Astrocyte of the cerebellum (primary cell): Measurements from ENCODE around the gene ERFL.

Experiments used
- DNase-seq: peaks from one replicate; pipeline ENCODE4 v3.0.0-alpha.2; 2011; ENCODE audit warnings: low read depth
- H3K4me3 ChIP-seq: 2 replicates; pipeline ENCODE4 v1.5.1; 2011; ENCODE audit warnings: mild to moderate bottlenecking, low read depth, low read length, moderate library complexity
- CTCF ChIP-seq: IDR thresholded peaks from 2 replicates; pipeline ENCODE4 v1.5.1; 2012; ENCODE audit warnings: low read length, low read depth, moderate library complexity, mild to moderate bottlenecking; ENCODE audit errors: missing control alignments
- in situ Hi-C: cut with HindIII; loops from 2 replicates; pipeline ENCODE4 v1.10.0; 2017; ENCODE audit warnings: low sequenced_read_pairs

ERFL gene

GRCh38 chr19:41928221-41928683, at the start of gene ERFL:
TSS of gene ERFL (minus strand) at chr19:41928449. CDS start at chr19:41912919, 15,530 bp downstream.
- TF ChIP-seq CTCF: no peak
- DNase-seq: no peak
- peak within 1 kb of the TSS; percentile 30 for H3K4me3 ChIP-seq
- in situ Hi-C loops: no loop called here

DNA sequence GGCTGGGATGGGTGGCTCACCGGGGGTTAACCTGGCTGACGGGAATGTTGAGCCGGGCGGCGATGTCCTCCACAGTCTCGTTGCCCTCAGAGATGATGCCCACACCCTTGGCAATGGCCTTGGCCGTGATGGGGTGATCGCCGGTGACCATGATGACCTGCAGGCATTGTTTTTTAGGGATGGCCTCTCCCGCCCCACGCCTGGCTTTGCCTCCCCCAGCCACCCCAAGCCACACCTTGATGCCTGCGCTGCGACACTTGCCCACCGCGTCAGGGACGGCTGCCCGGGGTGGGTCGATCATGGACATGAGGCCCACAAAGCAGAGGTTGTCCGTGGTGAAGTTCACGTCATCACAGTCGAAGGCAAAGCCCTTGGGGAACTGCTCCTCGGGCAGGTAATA, 49.7 kb upstream of the ERFL start:
- TF ChIP-seq CTCF: no peak
- H3K4me3 ChIP-seq: no peak overlapping the region
- in situ Hi-C loops: no loop called here
- no peak for DNase-seq

GRCh38 chr19:41974652-41975051, 46.4 kb upstream of the ERFL start:
- no peak for DNase-seq
- TF ChIP-seq CTCF: no peak
- no peak overlapping the region for H3K4me3 ChIP-seq
- in situ Hi-C loops: no loop called here

DNA sequence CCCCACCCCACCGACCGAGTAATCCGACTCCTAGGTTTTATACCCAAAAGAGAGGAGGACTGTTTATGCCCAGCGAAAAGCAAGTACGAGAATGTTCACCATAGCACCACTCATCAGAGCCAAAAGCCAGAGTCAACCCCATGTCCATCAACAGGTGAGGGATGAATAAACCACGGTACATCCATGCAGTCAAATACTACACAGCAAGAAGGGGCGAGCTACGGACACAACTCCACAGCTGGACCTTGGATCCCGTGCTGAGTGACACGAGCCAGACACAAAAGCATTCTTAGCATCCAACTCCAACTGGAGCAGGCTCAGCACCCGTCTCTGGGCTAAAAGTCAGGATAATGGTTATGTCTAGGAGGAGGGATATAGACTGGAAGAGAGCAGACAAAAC, 43.1 kb upstream of the ERFL start:
- no peak for TF ChIP-seq CTCF
- in situ Hi-C loops: no loop called here
- DNase-seq: no peak
- H3K4me3 ChIP-seq: no peak overlapping the region

GRCh38 chr19:41969772-41970458, 41.7 kb upstream of the ERFL start:
- no peak for DNase-seq
- in situ Hi-C loops: no loop called here
- no peak for TF ChIP-seq CTCF
- H3K4me3 ChIP-seq: no peak overlapping the region

- in situ Hi-C loops: no loop called here
- TF ChIP-seq CTCF: no peak
- H3K4me3 ChIP-seq: no peak overlapping the region
- no peak for DNase-seq
These were observed 40.7 kb upstream of the ERFL start for GRCh38 chr19:41968751-41969595.
